DMS114 treated with DMSO at 0.1 percent for 48 hours (cell line): Measurements from ENCODE around the gene QKI.
"Not testable (repeated sequence)": the region's sequence is repeated elsewhere in the genome, so short reads cannot be mapped to it uniquely, and the experiment has no call there.

Experiments
- DNase-seq: peaks from one replicate; lab custom pipeline; 2025; ENCODE audit not compliant: unreplicated experiment; lab: John Stamatoyannopoulos, UW

The QKI gene

DNA sequence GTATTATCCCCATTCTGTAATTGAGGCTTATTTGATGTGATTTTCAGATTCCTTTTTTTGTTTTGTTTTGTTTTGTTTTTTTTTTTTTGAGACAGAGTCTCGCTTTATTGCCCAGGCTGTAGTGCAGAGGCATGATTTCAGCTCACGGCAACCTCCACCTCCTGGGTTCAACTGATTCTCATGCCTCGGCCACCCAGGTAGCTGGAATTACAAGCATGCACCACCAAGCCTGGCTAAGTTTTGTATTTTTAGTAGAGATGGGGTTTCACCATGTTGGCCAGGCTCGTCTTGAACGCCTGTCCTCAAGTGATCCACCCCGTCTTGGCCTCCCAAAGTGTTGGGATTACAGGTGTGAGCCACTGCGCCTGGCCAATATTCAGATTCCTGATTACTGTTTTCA lies 62.4 kb downstream of the QKI start:
- not testable (repeated sequence) for DNase-seq

DNA sequence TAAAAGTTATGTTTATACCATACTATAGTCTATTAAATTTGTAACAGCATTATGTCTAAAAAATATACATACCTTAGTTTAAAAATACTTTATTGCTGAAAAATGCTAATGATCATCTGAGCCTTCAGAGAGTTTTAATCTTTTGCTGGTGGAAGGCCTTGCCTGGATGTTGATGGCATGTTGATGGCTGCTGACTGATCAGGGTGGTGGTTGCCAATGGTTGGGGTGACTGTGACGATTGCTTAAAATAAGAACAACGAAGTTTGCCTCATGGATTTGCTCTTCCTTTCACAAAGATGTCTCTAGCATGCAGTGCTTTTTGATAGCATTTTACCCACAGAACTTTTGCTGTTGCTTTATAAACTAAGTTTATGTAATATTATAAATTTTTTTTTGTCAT lies 68.6 kb downstream of the QKI start:
- no peak for DNase-seq

DNA sequence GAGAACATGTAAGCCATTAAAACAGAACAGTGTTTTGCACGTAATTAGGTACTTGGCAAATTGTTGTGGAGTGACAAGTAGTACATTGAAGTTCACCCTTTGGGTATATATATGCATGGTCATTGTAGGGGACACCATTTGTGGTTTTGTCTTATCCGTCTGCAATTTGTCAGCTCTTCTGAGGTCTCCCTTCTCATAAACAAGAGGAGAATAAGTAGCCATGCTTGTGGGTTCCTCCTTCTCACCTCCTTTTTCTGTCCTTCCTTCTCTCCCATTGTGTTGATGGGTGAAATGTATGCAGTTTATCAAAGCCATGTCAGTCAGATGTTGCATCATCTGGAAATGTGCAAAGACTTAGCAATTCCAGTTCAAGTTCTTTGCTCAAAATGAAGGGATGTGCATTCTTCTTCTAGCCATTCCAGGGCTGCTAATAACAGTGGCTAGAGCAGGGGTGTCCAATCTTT lies 70.9 kb downstream of the QKI start:
- no peak for DNase-seq

DNA sequence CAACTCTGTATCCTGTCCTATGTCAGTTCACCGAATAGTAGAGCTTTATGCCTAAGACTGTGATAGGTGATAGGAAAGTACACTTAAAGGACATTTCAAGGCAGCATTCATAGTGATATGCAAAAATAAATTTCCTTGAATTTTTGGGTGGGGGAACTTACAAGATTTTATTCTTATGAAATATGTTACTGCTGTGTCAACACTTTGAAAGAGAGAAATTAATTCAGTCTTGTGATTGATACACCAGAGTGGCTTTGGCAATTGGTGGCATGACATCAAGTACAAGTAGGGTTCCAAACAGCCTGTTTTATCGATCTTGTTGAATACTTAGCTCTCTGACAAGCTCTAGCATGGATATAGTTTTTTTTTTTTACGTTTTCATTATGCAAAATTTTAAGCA lies 72.3 kb downstream of the QKI start:
- DNase-seq, result no peak

DNA sequence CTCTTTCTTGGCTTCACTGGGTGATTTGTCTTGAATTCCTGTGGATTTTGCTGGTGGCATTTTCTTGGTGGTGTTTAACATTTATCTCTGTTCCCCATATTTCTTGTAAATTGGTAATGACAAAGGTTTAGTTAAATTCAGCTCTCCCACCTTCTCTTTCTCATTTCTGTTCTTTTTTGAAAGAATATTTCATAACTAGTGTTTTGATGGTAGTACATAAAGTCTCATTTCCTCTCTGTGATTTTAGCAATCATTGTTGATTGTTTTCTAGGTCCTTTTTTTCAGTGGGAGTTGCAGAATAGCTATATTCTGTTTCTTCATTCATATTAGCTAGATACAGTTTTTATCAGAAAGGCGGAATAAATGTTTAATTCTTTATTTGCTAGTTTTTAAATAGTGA lies 73.1 kb downstream of the QKI start:
- no peak for DNase-seq

DNA sequence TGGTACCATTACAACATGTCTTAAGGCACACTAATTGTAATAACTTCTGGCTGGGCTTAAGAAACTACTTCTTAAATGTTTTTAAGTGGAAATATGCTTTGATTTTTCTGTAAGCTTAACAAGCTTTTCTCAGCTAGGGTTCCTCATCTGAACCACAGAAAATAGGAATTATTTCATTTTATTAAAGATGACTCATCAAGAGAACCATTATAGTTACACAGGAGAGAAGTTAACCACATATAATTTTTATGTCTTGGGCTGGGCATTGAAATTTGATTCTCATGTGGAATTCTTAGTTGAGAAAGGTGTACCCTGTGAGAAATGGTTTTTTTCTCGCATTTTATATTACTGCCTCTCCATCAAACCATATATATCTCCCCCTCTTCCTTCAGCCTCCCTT lies 75.1 kb downstream of the QKI start:
- no peak for DNase-seq

DNA sequence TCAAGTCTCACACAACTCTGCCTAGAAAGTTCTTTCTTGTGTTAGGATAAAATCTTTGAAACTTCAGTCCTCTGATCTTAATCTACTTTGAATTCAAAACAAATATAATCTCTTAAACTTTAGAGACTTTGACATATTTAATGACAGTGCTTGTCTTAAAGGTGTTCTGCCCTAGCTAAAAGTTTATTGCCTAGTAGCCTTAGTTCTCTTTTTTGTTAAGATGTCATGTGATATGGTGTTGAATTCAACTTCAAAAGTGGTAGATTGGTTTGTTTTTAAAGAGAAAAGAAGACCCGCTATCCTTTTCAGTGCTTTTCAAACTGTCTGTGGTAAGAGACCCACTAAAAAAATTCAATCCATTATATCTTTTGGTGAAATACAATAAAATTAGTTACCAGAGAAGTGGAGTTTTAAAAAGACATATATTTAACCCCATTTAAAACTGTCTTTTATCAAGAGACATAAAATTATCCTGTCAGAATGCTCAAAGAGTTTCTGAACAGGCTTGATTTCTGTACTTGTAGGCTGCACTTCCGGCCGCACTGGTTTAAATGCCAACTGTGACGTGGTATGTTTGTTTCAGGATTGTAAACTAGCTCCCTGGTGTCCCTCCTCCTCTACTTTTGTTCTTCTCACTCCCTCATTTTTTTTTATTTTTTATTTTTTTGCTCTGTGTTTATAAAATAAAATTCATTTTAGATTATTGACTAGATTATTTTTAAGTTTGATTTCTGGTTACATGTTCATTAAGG lies 76.5 kb downstream of the QKI start:
- no peak for DNase-seq

DNA sequence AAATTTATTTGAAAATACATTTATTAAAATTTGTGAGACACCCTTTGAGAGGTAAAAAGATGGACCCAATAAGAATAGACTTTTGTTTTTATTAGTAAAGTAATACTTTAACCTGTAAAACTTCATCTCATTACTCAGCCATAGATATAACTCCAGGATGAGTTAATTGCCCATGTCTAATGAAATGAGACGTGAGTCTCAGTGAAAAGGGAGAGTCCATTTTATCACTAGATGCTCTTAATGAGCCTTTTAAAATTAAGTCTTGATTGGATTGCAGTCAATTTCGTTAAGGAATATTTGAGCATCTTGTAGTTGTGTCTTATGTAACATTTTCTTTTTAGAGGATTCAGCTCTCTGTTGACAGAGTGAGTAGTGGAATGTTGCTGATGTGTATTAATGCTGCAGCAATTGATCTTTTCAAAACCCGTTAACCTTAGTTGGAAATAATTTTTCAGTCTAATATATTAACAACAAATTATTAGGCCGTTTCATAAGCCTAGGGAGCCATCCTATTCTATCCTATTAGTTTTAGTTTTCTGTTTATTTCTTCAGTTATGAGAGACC lies 77.3 kb downstream of the QKI start:
- DNase-seq, result no peak

DNA sequence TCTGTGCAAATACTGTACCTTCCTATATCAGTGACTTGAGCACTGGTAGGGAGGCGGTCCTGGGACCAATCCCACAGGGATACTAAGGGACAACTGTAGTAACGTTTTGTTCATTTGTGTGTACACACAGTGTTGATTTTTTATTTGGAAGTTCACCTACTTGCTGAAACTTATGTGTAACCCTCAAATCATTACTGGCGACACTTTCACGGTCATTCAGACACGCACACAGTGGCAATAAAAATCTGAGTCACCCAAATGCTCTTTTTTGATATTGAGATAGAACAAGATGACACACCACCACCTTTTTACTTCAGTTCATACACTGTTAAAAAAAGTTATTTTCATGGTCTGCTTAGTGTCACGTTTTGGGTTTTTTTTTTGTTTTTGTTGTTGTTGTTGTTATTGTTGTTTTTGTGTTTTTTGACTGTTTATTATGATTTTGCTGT lies 79.8 kb downstream of the QKI start:
- no peak for DNase-seq

DNA sequence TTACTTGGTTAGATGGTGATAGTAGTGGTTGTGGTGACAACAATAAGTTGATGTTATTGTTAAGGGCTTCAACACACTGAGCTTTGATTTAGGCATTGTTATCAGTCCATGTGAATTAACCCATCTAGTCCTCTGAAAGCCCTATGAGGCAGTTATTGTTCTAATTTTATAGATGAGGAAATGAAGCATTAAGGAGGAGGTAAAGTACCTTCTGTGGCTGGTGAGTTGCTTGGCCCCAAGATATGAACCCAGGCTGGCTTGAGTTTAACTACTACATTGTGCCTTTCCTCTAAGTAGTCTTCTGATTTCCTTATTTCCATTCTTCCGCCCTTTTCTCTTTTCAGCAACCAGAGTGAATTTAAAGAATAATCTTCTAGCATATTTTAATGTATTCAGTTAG lies 81.7 kb downstream of the QKI start:
- no peak for DNase-seq

DNA sequence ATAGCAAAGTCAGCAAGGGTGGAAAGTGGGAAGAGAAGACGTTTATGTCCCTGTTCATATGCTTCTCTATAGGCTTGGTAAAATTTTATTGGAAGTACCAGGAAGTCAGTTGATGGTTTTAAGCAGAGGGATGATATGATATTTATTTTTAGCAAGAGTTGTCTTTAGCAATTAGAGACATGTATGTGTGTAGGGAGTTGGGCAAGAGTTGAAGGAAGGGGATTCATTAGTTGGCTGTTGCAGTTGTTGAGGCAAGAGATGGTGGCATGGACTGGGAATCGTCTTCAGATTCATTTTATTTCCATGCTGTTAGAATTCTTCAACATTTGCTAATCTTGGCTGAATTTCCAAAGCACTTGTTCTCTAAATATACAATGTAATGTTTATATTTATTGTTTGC lies 85.6 kb downstream of the QKI start:
- no peak for DNase-seq

DNA sequence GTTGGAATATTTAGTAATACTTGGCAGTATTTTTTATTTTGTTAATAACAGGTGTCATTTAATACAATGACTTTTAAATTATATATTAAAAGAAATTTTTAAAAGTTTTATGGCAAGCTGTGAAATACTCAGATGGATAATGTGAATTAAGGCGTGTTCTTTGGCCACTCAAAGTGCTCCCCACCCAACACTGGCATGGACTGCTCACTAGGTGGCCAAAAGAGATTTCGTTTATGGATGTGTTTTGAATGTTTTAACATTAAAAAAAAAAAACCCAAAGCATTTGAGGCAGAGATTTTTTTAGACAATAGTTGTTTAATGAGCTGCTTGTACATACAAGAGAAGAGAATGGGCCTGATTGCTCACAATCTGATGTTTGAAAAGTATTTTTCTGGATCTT lies 86.5 kb downstream of the QKI start:
- DNase-seq, result no peak

DNA sequence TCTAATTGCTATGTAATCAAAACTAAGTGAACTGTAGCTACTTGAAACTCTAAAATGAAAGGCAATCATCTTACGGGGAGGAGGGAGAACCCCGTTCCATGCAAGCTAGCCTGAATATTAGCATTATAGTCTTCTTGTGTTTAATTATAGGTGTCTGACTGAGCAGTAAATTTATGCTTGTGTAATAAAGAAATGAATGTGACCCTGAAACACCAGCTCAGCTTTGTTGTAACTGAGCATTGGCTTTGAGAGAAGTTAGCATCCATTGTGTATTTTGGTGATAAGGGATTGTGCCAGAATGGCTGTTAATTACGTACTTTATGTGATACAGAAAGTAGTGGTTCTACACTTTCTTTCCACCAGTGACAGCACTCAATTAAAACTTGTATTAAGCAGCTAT lies 86.9 kb downstream of the QKI start:
- no peak for DNase-seq

DNA sequence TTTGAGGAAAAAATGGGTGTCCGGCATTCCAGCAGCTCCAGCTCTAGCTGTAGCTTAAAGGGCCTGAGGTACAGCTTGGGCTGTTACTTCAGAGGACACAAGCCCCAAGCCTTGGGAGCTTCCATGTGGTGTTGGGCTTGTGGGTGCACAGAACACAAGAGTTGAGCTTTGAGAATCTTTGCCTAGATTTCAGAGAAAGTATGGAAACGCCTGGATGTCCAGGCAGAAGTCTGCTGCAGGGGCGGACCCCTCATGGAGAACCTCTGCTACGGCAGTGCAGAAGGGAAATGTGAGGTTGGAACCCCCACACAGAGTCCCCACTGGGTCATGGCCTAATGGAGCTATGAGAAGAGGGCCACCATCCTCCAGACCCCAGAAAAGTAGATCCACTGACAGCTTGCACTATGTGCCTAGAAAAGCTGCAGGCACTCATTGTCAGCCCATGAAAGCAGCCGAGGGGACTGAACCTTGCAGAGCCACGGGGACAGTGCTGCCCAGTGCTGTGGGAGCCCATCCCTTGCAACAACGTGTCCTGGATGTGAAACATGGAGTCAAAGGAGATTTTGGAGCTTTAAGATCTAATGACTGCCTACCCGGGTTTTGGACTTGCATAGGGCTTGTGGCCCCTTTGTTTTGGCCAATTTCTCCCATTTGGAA lies 90.6 kb downstream of the QKI start:
- no peak for DNase-seq

DNA sequence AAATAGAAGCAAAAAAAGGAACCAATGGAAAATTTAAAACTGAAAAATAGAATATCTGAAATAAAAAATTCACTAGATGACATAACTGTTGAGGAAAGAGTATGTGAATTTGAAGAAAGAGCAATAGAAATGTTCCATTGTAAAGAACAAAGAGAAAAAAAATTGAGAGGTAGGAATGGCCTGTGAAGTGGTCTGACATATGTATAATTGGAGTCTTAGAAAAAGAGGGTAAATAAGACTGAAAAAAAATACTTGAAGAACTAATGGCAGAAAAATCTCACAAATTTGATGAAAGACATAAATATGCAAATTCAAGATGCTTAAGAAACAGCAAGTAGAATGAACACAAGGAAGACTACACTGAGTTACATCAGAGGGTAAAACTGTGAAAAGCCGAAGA lies 93.4 kb downstream of the QKI start:
- DNase-seq, result no peak

DNA sequence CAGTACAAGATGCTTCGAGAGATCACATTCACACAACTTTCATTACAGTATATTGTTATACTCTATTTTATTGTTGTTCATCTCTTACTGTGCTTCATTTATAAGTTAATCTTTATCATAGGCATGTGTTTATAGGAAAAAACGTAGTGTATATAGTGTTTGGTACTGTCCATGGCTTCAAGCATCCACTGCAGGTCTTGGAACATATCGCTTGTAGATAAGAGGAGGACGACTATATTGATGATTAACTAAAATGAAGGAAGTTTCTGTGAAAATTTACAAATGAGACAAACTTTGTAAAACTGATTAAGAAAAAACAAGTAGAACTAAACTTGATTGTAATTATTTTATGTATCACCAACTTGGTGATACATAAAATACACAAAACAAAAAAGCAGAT lies 98.5 kb downstream of the QKI start:
- no peak for DNase-seq

DNA sequence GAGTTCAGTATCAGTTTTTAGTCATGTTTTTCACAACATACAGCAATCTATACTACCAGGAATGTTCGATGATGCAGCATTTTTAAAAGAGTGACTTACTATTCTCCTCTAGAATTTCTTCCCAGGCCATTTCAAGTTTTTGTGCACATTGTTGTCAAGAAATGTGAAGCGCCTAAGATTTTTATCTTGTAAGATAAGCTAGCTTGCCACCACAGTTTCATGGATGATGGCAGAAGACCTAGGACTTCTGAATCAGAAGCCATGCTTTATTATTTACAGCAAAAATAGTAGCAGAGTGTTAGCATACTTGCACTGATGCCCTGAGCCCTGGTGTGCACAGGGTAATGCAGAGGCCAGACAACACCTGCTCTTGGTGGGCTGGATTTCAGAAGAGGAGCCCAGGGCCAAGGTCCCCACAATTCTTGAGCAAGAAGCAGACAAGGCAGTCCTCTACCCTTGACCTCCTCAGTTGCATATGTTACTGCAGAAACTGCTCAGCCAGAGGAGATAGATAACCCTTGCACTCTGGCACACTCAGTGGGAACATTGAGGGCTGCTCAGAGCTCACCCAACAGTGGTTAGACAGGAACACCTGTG lies 99.2 kb downstream of the QKI start:
- no peak for DNase-seq

DNA sequence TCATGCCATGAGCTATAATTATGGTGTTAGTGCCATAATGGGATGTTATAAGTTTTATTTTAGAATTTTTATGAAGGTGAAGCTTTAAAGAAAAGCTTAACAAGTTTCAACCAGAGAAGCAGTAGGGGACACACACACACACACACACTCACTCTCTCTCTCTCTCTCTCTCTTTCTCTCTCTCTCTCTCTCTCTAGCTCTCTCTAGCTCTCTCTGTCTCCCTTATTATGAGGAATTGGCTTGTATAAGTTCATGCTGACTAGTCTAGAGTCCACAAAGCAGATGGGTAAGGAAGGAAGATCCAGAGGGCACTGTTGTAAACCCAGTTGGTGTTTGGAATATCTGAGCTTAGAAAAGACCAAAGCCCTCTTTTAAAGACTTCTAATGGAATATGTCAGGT lies 102.4 kb downstream of the QKI start:
- no peak for DNase-seq

DNA sequence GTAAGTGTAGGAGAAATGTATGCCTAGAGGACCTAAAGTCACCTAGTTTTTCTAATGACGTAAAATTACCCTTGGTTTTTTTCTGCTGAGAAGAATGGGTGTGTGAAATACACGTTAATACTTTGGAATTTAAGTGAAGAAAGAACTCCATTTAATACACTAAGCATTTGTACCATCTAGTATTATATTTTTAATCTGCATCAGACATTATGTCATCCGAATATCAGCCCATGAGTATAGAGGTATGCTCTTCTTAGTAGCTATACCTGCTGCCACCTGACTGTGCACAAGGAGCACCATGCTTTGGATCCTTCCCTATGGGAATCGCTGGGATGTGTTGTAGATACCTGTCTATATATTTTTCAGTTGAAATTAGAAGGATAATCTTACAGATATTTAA lies 106.4 kb downstream of the QKI start:
- no peak for DNase-seq

DNA sequence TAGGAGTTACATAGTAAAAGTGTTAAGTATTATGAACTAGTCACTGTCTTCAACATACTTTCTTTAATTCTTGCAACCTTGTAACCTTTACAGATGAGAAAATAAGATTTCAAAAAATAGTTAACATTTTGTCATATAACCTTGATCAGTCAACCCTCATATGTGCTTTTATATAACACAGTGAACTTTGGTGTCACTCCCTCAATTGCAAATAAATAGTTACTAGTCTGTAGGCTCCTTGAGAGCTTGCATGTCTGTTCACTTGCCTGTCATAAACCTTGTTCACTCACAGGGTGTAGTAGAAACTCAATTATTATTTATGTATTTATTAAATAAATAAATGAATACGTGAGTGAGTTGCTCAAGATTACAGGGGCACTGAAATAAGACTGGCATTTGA lies 107.5 kb downstream of the QKI start:
- DNase-seq, result no peak

DNA sequence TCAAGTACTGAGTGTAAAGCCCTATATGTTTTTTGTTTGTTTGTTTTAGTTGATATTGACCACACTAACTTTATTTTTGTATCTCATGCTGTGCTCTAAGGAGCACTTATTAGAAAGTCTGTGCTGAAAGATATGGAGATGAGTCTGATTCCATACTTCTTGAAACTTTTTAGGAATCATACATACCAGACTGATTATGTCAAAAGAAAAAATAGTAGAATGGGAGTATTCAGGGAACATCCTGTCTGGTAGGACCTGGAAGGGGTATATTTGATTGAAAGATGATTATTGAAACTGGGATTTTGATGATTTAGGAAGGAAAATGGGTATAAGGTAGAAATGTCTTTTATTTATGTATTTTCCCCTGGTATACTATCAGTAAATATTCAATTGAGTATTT lies 111.4 kb downstream of the QKI start:
- DNase-seq, result no peak

DNA sequence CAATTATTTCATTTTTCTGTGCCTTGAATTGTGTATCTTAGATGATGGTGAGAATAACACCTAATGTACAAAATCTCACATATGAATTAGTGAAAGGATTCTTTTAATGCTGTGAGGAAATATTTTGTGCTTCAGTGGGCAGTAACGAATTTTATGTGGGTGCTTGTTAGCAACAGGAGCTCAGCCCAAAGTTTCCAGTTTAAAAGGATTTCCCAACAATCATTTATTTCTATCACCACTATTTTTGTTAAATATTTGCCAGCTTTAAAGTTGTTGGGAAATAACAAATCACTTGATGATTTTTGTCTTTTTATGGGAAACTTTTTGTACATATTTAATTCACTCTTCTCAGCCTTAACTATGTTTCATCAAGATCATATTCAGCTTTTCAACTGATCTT lies 111.8 kb downstream of the QKI start:
- no peak for DNase-seq
